ENCODE data around the gene EZR.

EZR gene

GRCh38 chr6:158725704-158726103, 93.5 kb downstream of the EZR start:
- Histone ChIP-seq H3K9me3 (ENCODE audit: low read depth, low read length) (no peaks in the 10 kb centered on the region), H3K9ac (ENCODE audit: insufficient read length) (no peak overlapping the region), H3K27ac (no peak overlapping the region), H3K4me3 (no peak overlapping the region), H3K36me3 (ENCODE audit: insufficient read depth, low read length) (no peaks in the 10 kb centered on the region)
- TF ChIP-seq POLR2AphosphoS5 (IDR thresholded peaks at IDR 0.05; ENCODE audit: borderline replicate concordance, low read depth, low read length), result no peak
- TF ChIP-seq EZH2 (IDR thresholded peaks at IDR 0.05), result no peak
- no peak for TF ChIP-seq FOXP2 (optimal IDR thresholded peaks at IDR 0.05; ENCODE audit: control extremely low read depth, extremely low read length, insufficient read depth)
- DNase-seq (ENCODE audit: low read depth, low spot score), result no peak

GRCh38 chr6:158722176-158722729, 96.9 kb downstream of the EZR start:
- TF ChIP-seq EZH2 (IDR thresholded peaks at IDR 0.05) (no peak), POLR2AphosphoS5 (IDR thresholded peaks at IDR 0.05; ENCODE audit: borderline replicate concordance, low read depth, low read length) (no peak), FOXP2 (optimal IDR thresholded peaks at IDR 0.05; ENCODE audit: control extremely low read depth, extremely low read length, insufficient read depth) (no peak)
- Histone ChIP-seq H3K27ac (no peak overlapping the region), H3K36me3 (ENCODE audit: insufficient read depth, low read length) (no peaks in the 10 kb centered on the region), H3K4me3 (no peak overlapping the region), H3K9me3 (ENCODE audit: low read depth, low read length) (no peaks in the 10 kb centered on the region), H3K9ac (ENCODE audit: insufficient read length) (no peak overlapping the region)
- no peak for DNase-seq (ENCODE audit: low read depth, low spot score)

DNA sequence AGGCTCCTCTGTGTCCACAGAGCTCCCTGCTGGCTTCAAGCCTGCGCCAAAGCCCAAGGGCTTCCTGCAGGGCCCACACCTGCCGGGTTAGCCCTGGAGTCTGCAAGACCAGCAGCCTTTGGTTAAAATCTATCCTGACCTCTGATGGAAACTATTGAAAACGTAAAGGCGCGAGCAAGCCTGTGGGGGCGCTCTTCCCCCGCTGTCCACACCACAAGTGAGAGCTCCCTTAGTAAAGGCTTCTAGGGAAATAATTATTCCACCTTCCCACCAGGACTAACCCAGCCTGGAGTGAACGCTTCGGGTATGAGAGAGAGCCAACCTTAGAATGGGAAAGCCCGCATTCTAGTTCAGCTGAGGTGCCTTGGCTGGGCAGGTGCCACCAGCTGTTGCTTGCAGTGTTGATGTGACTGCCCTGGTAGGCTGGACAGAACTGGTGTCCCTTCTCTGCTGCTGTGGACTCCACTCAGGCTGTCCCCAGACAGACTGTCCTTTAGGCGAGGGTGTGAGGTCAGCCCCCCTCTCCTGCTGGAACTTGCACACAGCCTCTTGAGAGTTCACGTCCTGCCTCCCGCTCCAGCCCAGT, 100.6 kb downstream of the EZR start:
- no peak for DNase-seq (ENCODE audit: low read depth, low spot score)
- TF ChIP-seq FOXP2 (optimal IDR thresholded peaks at IDR 0.05; ENCODE audit: control extremely low read depth, extremely low read length, insufficient read depth), result no peak
- no peak for TF ChIP-seq EZH2 (IDR thresholded peaks at IDR 0.05)
- no peak for TF ChIP-seq POLR2AphosphoS5 (IDR thresholded peaks at IDR 0.05; ENCODE audit: borderline replicate concordance, low read depth, low read length)
- no peak overlapping the region for H3K4me3 ChIP-seq
- H3K27ac ChIP-seq, result no peak overlapping the region
- H3K9ac ChIP-seq (ENCODE audit: insufficient read length), result no peak overlapping the region
- no peaks in the 10 kb centered on the region for H3K36me3 ChIP-seq (ENCODE audit: insufficient read depth, low read length)
- no peaks in the 10 kb centered on the region for H3K9me3 ChIP-seq (ENCODE audit: low read depth, low read length)

DNA sequence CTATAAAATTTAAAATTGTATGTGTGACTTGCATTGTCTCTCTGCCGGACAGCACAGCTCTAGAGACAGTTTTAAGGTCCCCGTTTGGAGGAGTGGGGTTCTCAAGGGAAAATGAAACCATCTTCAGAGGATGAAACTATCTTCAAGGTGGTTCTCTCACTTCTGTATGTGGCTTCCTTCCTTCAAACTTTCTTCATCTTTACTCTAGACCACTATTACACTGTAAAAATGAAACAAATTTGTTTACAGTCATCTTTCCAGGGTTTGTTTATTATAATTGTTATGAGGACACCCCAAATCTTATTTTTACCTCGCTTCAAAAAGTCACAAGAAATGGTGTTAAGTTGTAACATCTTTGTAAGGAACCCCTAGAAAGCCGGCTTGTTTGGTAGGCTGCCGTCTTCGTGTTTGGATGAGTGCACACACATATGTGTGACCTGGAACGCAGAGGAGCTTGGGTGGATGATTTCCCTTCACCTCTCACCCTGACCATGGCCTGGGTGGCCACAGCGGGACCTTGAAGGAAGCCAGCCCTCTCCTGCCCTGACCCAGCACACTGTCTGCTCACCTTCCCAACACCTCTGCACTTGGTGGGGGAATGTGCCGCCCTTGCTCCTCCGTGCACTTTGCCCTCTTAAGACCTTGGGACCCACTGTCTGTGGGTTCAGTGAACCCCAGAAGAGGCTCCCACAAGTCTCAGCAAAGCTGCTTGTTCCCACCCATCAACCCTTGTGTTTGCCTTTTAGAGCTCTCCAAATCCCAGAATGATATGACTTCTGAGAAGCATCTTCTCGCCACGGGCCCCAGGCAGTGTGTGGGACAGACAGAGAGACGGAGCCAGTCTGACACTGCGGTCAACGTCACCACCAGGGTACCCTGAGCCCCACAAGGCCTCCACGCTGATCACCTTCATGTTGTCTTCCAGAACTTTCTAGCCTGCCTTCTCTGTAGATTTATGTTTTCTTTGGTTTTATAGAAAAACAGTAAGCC, 101.5 kb downstream of the EZR start:
- Histone ChIP-seq H3K9ac (ENCODE audit: insufficient read length) (no peak overlapping the region), H3K36me3 (ENCODE audit: insufficient read depth, low read length) (no peaks in the 10 kb centered on the region), H3K9me3 (ENCODE audit: low read depth, low read length) (no peaks in the 10 kb centered on the region), H3K4me3 (no peak overlapping the region), H3K27ac (no peak overlapping the region)
- no peak for DNase-seq (ENCODE audit: low read depth, low spot score)
- TF ChIP-seq POLR2AphosphoS5 (IDR thresholded peaks at IDR 0.05; ENCODE audit: borderline replicate concordance, low read depth, low read length) (no peak), EZH2 (IDR thresholded peaks at IDR 0.05) (no peak), FOXP2 (optimal IDR thresholded peaks at IDR 0.05; ENCODE audit: control extremely low read depth, extremely low read length, insufficient read depth) (no peak)

All from SK-N-MC (cell line).